Stimulated activated CD4-positive, alpha-beta T cell treated with anti-CD3 and anti-CD28 coated beads, Interleukin-2, amount 100 ng/mL, for 4 hours (primary cell): ENCODE results near the gene SNX27.
"Not testable (repeated sequence)": the region's sequence is repeated elsewhere in the genome, so short reads cannot be mapped to it uniquely, and the experiment has no call there.

Source experiments
- DNase-seq: peaks from one replicate; pipeline ENCODE4 v3.0.0-alpha.2; 2020; ENCODE audit warnings: low read depth

Gene SNX27

GRCh38 chr1:151611832-151612500 is at the start of gene SNX27:
Gene SNX27 (plus strand): TSS chr1:151612050. CDS start chr1:151612202, 152 bp downstream.
- peak; percentile 84 for DNase-seq

- no peak for DNase-seq
Observed at GRCh38 chr1:151562661-151563060, 49.2 kb upstream of the SNX27 start.

GRCh38 chr1:151563376-151563775 is 48.5 kb upstream of the SNX27 start:
- DNase-seq: no peak

GRCh38 chr1:151565502-151566189 is 46.2 kb upstream of the SNX27 start:
- no peak for DNase-seq

- peak; percentile 26 for DNase-seq
Observed at GRCh38 chr1:151568626-151569088, 43.2 kb upstream of the SNX27 start.

- no peak for DNase-seq
Observed at GRCh38 chr1:151570819-151571218, 41.0 kb upstream of the SNX27 start.

- DNase-seq: no peak
Observed at GRCh38 chr1:151574575-151575529, 37.0 kb upstream of the SNX27 start.

- no peak for DNase-seq
Observed at GRCh38 chr1:151577173-151577572, 34.7 kb upstream of the SNX27 start.

- DNase-seq: no peak
Observed at GRCh38 chr1:151578941-151579340, 32.9 kb upstream of the SNX27 start.

- DNase-seq: no peak
Observed at GRCh38 chr1:151579436-151580225, 32.2 kb upstream of the SNX27 start.

- DNase-seq: no peak
Observed at GRCh38 chr1:151581451-151581850, 30.4 kb upstream of the SNX27 start.

GRCh38 chr1:151581921-151582320 is 29.9 kb upstream of the SNX27 start:
- no peak for DNase-seq

- no peak for DNase-seq
Observed at GRCh38 chr1:151583796-151584195, 28.1 kb upstream of the SNX27 start.

GRCh38 chr1:151584278-151584677 is 27.6 kb upstream of the SNX27 start:
- DNase-seq: no peak

GRCh38 chr1:151584780-151585179 is 27.1 kb upstream of the SNX27 start:
- no peak for DNase-seq

- DNase-seq: no peak
Observed at GRCh38 chr1:151585622-151586021, 26.2 kb upstream of the SNX27 start.

GRCh38 chr1:151590961-151591360 is 20.9 kb upstream of the SNX27 start:
- DNase-seq: no peak

- DNase-seq: no peak
Observed at GRCh38 chr1:151593730-151594129, 18.1 kb upstream of the SNX27 start.

GRCh38 chr1:151594143-151594625 is 17.7 kb upstream of the SNX27 start:
- peak; percentile 78 for DNase-seq

GRCh38 chr1:151596166-151596953 is 15.5 kb upstream of the SNX27 start:
- no peak for DNase-seq

GRCh38 chr1:151602550-151602949 is 9.3 kb upstream of the SNX27 start:
- not testable (repeated sequence) for DNase-seq
